Heart right ventricle (tissue), 16 donors: ENCODE data around the gene DAPK1. TPM values are rescaled to one million over a fixed set of nuclear protein-coding genes. Genes with fewer than 3 reads are reported as not detected.
A peak's percentile ranks its signal among the peaks of the same experiment; 100 is the strongest.

Experiments used
- ATAC-seq, 8 donors: fragments of 200-7000 bp; cut with Tn5 transposase; one replicate each; pipeline ENCODE4 v1.9.1; 2020; ENCODE audit warnings: mild to moderate bottlenecking in 8 of 8, moderate library complexity in 8 of 8, moderate number of reproducible peaks in 1 of 8
- DNase-seq, 2 donors: peaks; one replicate each; pipeline ENCODE4 v3.0.0-alpha.2; 2020
- H3K27ac ChIP-seq, 10 donors: fragments of 200-600 bp; sonication (generic) in 2 of 10; one replicate each; pipeline versions ENCODE4 v1.5.0 to v1.8.0; 2020 to 2022; ENCODE audit warnings: mild to moderate bottlenecking in 3 of 10
- H3K27me3 ChIP-seq, 7 donors: fragments of 200-600 bp; one replicate each; pipeline ENCODE4 v1.8.0; 2021 to 2022; ENCODE audit warnings: mild to moderate bottlenecking in 2 of 7
- H3K36me3 ChIP-seq, 9 donors: fragments of 200-600 bp; sonication (generic) in 1 of 9; one replicate each; pipeline versions ENCODE4 v1.5.0 to v1.8.0; 2020 to 2022; ENCODE audit warnings: mild to moderate bottlenecking in 2 of 9
- H3K4me1 ChIP-seq, 9 donors: fragments of 200-600 bp; sonication (generic) in 1 of 9; one replicate each; pipeline versions ENCODE4 v1.5.0 to v1.8.0; 2020 to 2022; ENCODE audit warnings: mild to moderate bottlenecking in 4 of 9
- H3K4me3 ChIP-seq, 10 donors: fragments of 200-600 bp; sonication (generic) in 2 of 10; one replicate each; pipeline versions ENCODE4 v1.5.0 to v1.8.0; 2020 to 2022; ENCODE audit warnings: mild to moderate bottlenecking in 7 of 10, moderate library complexity in 2 of 10
- H3K9me3 ChIP-seq, 11 donors: fragments of 200-600 bp in 10 of 11; sonication (generic) in 2 of 11; one replicate each; pipeline versions ENCODE4 v1.5.0 to v1.8.0; 2013 to 2022; ENCODE audit warnings: mild to moderate bottlenecking in 2 of 11, control low read depth in 1 of 11, moderate library complexity in 1 of 11
- WGBS, 2 donors: extraction: QIAGEN DNeasy Blood & Tissue Kit; methylation state at CpG; one replicate each; pipeline ENCODE4 v1.1.7; 2013; ENCODE audit warnings: inconsistent platforms in 1 of 2; 5-methylcytosine and 5-hydroxymethylcytosine counted together
- intact Hi-C, 10 donors: fragments of 100-400 bp; cut with DNase I; formaldehyde crosslinking; loops; one replicate each; pipeline versions ENCODE4 v1.11.1 to v1.14.2; 2022
- polyA plus RNA-seq, 2 donors: library from polyadenylated mRNA; stranded (reverse); fragments of 200-250 nt; gene quantifications; one replicate each; pipeline ENCODE4 v1.2.3, GENCODE V29; 2013
- total RNA-seq, 10 donors: library from RNA; stranded (reverse); fragmentation: NEBNext Ultra II Directional in 3 of 10; extraction: Animal tissue kit (Norgen Biotek cat#: 25700) in 3 of 10; gene quantifications; one replicate each; pipeline versions ENCODE4 v1.2.1 to v1.2.4, GENCODE V29; 2021 to 2023
- TF ChIP-seq, protein P1 (sequence below), 9 donors: fragments of 200-600 bp; sonication (generic) in 2 of 9; IDR thresholded peaks; one replicate each; pipeline versions ENCODE4 v1.5.0 to v1.8.0; 2021 to 2022; ENCODE audit warnings: antibody characterized with exemption in 9 of 9, mild to moderate bottlenecking in 5 of 9, moderate library complexity in 1 of 9
- donor health status: Arrhythmogenic right ventricular cardiomyopathy.
- donor health status: ischemic (EF 13 %, LVEDD 7.1; RV severe dilation, severe dysfunction).
- donor health status: healthy with polysubstance abuse.
- donor health status: DM: no; HTN: yes; CAD: no.
- donor health status: DM: no; HTN: no; CAD: no.
- donor health status: ischemic (EF 25% LVEDD 6.9; RV normal size, moderate dysfunction).
- donor health status: ischemic (EF 25% LVEDD 5.7; RV mildly dilated, moderate dysfunction).
- donor health status: healthy.
- donor health status: DM: yes; HTN: yes; CAD: no.
- donor health status: Ischemic cardiomyopathy.
- donor health status: ischemic (EF 35%, LVEDD 5.7; RV mildly dilated, moderate dysfunction).
- donor health status: nonischemic (EF 11% LVEDD 7.7; RV severe dilation, severe dysfunction).
- donor health status: DM: yes; HTN: yes; CAD: no.
- donor health status: PGD.
- donor health status: ischemic (EF 29% LVEDD 5.4; RV normal size, mild dysfunction).
- donor health status: nonischemic (EF 23%, LVEDD 6.1; RV moderate dilation, normal function).

DAPK1 gene
- total and polyA plus RNA-seq, 12 donors, result 1.1 to 15.5 (median 4.2) TPM

- Histone ChIP-seq H3K9me3 (no peaks in the 10 kb centered on the region), H3K27ac (no peak overlapping the region), H3K36me3 (no peaks in the 10 kb centered on the region), H3K4me1 (peaks cover 0 to 44% (median 0%) of the 10 kb centered on the region in 9 donors), H3K4me3 (no peak overlapping the region), H3K27me3 (peaks cover 0 to 11% (median 0%) of the 10 kb centered on the region in 7 donors)
- no peak for DNase-seq
- intact Hi-C loops, result loop anchor here in 1 of 10 donors (10.0 kb wide), 2 partner anchors 63 to 173 kb away; no protein-coding TSS in a partner anchor
- TF ChIP-seq, protein P1, sequence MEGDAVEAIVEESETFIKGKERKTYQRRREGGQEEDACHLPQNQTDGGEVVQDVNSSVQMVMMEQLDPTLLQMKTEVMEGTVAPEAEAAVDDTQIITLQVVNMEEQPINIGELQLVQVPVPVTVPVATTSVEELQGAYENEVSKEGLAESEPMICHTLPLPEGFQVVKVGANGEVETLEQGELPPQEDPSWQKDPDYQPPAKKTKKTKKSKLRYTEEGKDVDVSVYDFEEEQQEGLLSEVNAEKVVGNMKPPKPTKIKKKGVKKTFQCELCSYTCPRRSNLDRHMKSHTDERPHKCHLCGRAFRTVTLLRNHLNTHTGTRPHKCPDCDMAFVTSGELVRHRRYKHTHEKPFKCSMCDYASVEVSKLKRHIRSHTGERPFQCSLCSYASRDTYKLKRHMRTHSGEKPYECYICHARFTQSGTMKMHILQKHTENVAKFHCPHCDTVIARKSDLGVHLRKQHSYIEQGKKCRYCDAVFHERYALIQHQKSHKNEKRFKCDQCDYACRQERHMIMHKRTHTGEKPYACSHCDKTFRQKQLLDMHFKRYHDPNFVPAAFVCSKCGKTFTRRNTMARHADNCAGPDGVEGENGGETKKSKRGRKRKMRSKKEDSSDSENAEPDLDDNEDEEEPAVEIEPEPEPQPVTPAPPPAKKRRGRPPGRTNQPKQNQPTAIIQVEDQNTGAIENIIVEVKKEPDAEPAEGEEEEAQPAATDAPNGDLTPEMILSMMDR (IDR thresholded peaks at IDR 0.05), result no peak
- ATAC-seq, result no peak
- WGBS, 2 donors, result 86 to 87% methylated on average over 4 of the region's 4 CpGs
These were observed 9.9 kb downstream of the DAPK1 start for GRCh38 chr9:87507576-87507975.

- H3K9me3 ChIP-seq, result no peaks in the 10 kb centered on the region
- ATAC-seq (peak in 1 of 8 donors; percentile 20), DNase-seq (no peak)
- 54 to 63% methylated on average over 4 of the region's 4 CpGs for WGBS, 2 donors
- intact Hi-C loops, result no loop called here
- peaks cover 0 to 49% (median 0%) of the 10 kb centered on the region in 9 donors for H3K4me1 ChIP-seq
- no peak overlapping the region for H3K27ac ChIP-seq
- H3K27me3 ChIP-seq, result peaks cover 0 to 7% (median 0%) of the 10 kb centered on the region in 7 donors
- H3K36me3 ChIP-seq, result no peaks in the 10 kb centered on the region
- TF ChIP-seq, protein P1 (IDR thresholded peaks at IDR 0.05), result no peak
- H3K4me3 ChIP-seq, result no peak overlapping the region
These were observed 12.6 kb downstream of the DAPK1 start for GRCh38 chr9:87510252-87510683.

DNA sequence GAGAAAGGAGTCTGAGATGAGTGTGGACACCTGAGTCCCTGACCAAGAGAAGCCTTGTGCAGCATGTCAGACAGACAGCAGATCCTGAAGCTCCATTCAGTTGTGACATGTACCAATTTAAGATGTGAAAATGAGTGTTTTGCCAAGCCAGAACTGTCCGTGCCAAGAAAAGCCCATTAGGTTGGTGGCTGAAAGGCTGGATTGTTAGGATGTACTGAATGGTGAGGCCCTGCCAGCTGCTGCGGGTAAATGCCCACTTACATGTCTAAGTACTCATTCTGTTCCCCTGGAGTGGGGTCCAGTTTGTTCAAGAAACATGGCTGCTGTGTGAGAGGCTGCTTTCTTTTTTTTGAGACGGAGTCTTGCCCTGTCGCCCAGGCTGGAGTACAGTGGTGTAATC is 14.6 kb downstream of the DAPK1 start:
- Histone ChIP-seq H3K9me3 (peaks cover 0 to 3% (median 0%) of the 10 kb centered on the region in 11 donors), H3K4me1 (peaks cover 0 to 66% (median 0%) of the 10 kb centered on the region in 9 donors), H3K4me3 (no peak overlapping the region), H3K27ac (no peak overlapping the region), H3K27me3 (peaks cover 0 to 16% (median 0%) of the 10 kb centered on the region in 7 donors), H3K36me3 (no peaks in the 10 kb centered on the region)
- no peak for DNase-seq
- WGBS, 2 donors, result 89 to 94% methylated on average over 4 of the region's 4 CpGs
- no peak for ATAC-seq
- TF ChIP-seq, protein P1 (IDR thresholded peaks at IDR 0.05), result no peak
- intact Hi-C loops, result no loop called here

GRCh38 chr9:87513161-87513560 is 15.5 kb downstream of the DAPK1 start:
- Histone ChIP-seq H3K4me1 (peaks cover 0 to 72% (median 0%) of the 10 kb centered on the region in 9 donors), H3K27me3 (peaks cover 0 to 16% (median 0%) of the 10 kb centered on the region in 7 donors), H3K36me3 (no peaks in the 10 kb centered on the region), H3K4me3 (no peak overlapping the region), H3K27ac (no peak overlapping the region), H3K9me3 (peaks cover 0 to 6% (median 0%) of the 10 kb centered on the region in 11 donors)
- WGBS, 2 donors, result 60 to 67% methylated on average over 4 of the region's 4 CpGs
- TF ChIP-seq, protein P1 (IDR thresholded peaks at IDR 0.05), result no peak
- no peak for DNase-seq
- no peak for ATAC-seq
- intact Hi-C loops, result no loop called here
